GM12864 (cell line): ENCODE data around the gene IER5.
"Not testable (repeated sequence)": the region's sequence is repeated elsewhere in the genome, so short reads cannot be mapped to it uniquely, and the experiment has no call there.

Experiments
- DNase-seq: peaks from one replicate; pipeline ENCODE4 v3.0.0-alpha.2; 2011; ENCODE audit warnings: low read depth
- H3K4me3 ChIP-seq: 2 replicates; pipeline ENCODE4 v1.5.1; 2011; ENCODE audit warnings: mild to moderate bottlenecking, low read depth, low read length, control low read depth
- TF ChIP-seq, protein P1 (sequence below): IDR thresholded peaks from 2 replicates; pipeline ENCODE4 v1.5.1; 2011; ENCODE audit warnings: low read depth, mild to moderate bottlenecking, moderate library complexity, low read length, control low read depth, inconsistent platforms; ENCODE audit errors: missing control alignments

The IER5 gene

DNA sequence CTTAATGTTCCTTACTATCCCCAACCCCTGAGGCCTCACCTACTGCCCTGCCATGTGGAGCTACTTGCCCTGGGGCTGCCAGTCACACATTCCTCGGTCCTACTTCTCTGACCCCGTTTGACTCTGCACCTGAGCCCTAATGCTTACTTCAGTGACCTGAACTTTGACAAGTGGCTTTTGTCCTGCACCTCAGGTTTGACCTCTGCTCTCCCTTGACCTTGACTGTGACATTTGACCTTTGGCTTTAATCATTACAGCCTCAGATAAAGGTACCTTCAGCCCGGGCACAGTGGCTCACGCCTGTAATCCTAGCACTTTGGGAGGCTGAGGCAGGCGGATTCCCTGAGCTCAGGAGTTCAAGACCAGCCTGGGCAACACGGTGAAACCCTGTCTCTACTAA is 31.9 kb upstream of the IER5 start:
- no peak for DNase-seq
- H3K4me3 ChIP-seq = no peak overlapping the region
- TF ChIP-seq, protein P1, sequence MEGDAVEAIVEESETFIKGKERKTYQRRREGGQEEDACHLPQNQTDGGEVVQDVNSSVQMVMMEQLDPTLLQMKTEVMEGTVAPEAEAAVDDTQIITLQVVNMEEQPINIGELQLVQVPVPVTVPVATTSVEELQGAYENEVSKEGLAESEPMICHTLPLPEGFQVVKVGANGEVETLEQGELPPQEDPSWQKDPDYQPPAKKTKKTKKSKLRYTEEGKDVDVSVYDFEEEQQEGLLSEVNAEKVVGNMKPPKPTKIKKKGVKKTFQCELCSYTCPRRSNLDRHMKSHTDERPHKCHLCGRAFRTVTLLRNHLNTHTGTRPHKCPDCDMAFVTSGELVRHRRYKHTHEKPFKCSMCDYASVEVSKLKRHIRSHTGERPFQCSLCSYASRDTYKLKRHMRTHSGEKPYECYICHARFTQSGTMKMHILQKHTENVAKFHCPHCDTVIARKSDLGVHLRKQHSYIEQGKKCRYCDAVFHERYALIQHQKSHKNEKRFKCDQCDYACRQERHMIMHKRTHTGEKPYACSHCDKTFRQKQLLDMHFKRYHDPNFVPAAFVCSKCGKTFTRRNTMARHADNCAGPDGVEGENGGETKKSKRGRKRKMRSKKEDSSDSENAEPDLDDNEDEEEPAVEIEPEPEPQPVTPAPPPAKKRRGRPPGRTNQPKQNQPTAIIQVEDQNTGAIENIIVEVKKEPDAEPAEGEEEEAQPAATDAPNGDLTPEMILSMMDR = no peak

DNA sequence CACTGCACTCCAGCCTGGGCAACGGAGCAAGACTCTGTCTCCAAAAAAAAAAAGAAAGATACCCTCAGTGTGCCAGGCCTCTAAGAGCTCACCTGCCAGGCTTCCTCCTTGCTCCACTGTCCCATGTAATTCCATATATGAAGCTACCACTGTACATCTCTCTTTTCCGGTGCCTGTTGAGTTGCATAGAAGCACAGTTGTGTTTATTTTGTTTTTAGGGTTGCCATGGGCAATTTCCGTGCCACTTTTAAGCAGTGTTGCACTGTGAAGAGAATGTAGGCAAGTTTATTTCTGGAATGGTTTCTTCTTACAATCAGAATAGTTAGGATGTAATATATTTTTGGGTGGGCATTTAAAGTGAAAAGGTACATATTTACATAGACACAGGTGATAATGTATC is 31.4 kb upstream of the IER5 start:
- no peak for DNase-seq
- TF ChIP-seq, protein P1 = no peak
- H3K4me3 ChIP-seq = no peak overlapping the region

DNA sequence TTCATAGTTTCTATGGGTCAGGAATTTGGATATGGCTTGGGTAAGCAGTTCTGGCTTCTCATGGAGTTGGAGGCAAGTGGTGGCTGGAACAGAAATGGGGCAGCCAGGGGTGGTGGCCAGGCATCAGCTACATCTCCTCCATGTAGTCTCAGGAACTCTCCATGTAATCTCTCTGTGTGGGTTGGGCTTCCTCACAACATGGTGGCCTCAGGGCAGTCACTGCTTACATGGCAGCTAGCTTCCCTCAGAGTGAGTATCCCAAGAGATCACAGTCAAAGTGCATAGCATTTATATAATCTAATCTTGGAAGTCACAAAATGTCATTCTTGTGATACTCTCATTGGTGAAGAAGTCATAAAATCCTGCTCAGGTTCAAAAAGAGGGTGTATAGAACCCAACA is 29.1 kb upstream of the IER5 start:
- no peak overlapping the region for H3K4me3 ChIP-seq
- TF ChIP-seq, protein P1 = no peak
- DNase-seq = no peak

DNA sequence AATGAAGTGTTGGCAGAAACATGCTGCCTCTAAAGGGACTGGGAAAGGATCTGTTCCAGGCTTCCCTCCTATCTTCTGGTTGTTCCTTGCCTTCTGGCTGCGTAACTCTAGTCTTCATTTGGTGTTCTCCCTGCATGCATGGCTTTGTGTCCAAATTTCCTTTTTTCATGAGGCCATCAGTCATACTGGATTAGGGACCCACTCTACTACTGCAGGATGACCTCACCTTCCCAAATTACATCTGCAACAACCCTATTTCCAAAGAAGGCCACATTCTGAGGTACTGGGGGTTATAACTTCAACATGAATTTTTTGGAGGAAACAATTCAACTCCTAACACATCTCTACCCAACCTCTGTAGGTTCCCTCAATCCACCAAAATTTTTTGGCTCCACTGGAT is 28.4 kb upstream of the IER5 start:
- no peak overlapping the region for H3K4me3 ChIP-seq
- no peak for DNase-seq
- TF ChIP-seq, protein P1 = no peak

DNA sequence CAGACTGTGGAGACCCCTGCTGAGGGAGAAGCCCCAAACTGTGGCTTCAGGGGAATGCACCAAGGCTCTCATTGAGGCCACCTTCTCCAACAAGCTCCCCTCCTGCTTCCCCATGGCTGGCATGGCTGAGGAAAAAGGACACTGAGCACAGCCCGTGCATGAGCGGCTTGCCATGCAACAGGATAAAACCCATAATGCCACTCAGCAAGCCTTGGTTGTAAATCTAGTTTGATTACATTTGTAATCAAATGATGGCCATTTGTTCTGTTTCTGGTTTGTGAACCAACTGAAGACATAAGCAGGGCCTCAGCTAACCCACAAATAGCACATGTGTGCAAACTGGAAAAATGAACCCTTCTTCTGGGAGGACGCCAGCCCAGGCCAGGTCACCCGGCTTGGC is 27.6 kb upstream of the IER5 start:
- DNase-seq, H3K4me3 ChIP-seq: not testable (repeated sequence)

DNA sequence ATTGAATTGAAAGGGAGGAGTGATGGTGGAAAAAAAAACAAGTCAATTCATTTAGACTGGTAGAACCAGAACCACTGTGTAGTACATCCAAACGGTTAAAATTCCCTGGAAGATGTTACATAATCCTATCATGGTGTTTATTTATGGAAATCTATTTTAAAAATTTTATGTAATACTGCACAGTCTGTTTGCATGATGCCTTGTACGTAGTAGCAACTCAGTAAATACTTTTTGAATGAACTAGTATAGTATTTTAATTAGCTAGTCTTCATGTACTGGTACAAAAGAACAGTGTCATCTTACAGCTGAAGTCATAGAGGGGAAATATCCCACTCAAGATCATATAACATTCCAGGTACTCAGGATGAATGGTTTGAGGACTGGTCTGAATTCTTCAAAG is 27.0 kb upstream of the IER5 start:
- no peak for DNase-seq
- no peak overlapping the region for H3K4me3 ChIP-seq
- TF ChIP-seq, protein P1 = no peak

DNA sequence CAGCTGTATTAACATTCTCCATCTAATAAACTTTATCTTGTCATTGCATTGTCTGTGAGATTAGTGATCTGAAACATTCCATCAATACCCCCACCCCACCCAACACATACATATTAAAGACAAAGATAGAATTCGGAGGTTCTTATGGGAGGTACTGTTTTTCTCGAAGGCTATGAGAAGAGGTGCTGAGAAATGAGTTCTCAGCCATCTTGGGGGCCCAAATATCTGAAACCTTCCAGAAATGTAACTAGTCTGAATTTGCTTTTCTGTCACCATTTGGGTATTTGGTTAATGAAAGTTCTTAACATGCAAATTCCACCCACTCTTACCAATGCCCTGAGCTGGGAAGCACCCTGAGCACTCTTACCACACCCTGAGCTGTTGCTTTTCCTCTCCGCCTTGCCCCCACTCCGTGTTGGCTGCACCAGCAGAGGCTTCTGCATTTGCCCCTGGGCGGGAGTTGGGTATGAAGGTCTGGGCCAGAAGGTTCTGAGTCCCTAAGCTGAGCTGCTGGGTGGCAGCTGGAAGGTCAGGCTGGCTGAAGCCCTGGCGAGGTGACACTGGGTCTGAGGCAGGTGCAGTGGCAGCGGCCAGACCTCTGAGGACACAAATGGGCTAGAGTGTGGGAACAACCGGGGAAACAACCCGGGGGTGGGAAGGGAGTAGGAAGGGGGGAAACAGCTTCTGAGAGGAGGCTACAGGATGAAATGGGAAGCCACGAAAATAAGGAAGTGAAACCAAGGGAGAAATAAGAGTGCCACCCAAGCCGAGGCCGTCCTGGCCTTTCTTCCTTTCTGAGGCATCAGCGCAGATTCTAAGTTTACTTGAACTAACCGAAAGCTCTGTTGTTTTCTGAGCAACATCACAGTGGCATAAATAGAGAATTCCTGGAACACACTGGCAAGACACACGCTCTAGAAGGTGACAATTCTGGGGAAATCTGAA is 26.3 kb upstream of the IER5 start:
- TF ChIP-seq, protein P1 = no peak
- DNase-seq = peak; percentile 85
- H3K4me3 ChIP-seq = peak overlapping the region; percentile 37
